ENCODE data around the gene MRFAP1.

- no peak for TF ChIP-seq EP300 (conservative IDR thresholded peaks at IDR 0.05; ENCODE audit: poor library complexity, severe bottlenecking)
- no peak for TF ChIP-seq CTCF (IDR thresholded peaks at IDR 0.05; ENCODE audit: poor library complexity, severe bottlenecking)
- TF ChIP-seq MXI1 (conservative IDR thresholded peaks at IDR 0.05; ENCODE audit: poor library complexity, severe bottlenecking), result no peak
- TF ChIP-seq POLR2AphosphoS5 (IDR thresholded peaks at IDR 0.05), result no peak
- TF ChIP-seq RAD21 (conservative IDR thresholded peaks at IDR 0.05), result no peak
Observed at GRCh38 chr4:6595897-6596537, 44.5 kb upstream of the MRFAP1 start.

Measured in neural cell (in vitro differentiated cells).